SU-DHL-6 (cell line): Measurements from ENCODE around the gene SYNGR2.
A peak's percentile ranks its signal among the peaks of the same experiment; 100 is the strongest.

ENCODE experiments used
- H2AFZ ChIP-seq: fragments of 200-600 bp; sonication (generic); 2 replicates; pipeline ENCODE4 v1.6.1; 2014; ENCODE audit warnings: low read depth, mild to moderate bottlenecking, moderate library complexity, mixed read lengths, antibody characterized with exemption, low read length; ENCODE audit not compliant: severe bottlenecking
- H3F3A ChIP-seq: fragments of 200-600 bp; shearing (Covaris generic); 2 replicates; pipeline ENCODE4 v1.6.0; 2016; ENCODE audit warnings: antibody characterized with exemption, mild to moderate bottlenecking; ENCODE audit not compliant: insufficient read depth
- H3K27ac ChIP-seq: fragments of 200-600 bp; sonication (generic); 2 replicates; pipeline ENCODE4 v1.5.1; 2016; ENCODE audit warnings: low read depth, mild to moderate bottlenecking, low read length, moderate library complexity, mixed read lengths
- H3K27me3 ChIP-seq: fragments of 200-600 bp; sonication (generic), shearing (Covaris generic); 2 replicates; pipeline ENCODE4 v1.6.0; 2014; ENCODE audit warnings: mild to moderate bottlenecking, low read length
- H3K36me3 ChIP-seq: fragments of 200-600 bp; sonication (generic); 2 replicates; pipeline ENCODE4 v1.6.1; 2014; ENCODE audit warnings: mild to moderate bottlenecking, low read length, mixed read lengths
- H3K4me2 ChIP-seq: fragments of 300-600, 200-600 bp; shearing (Covaris generic), sonication (generic); 2 replicates; pipeline ENCODE4 v1.6.0; 2014; ENCODE audit warnings: low read length, low read depth, mild to moderate bottlenecking; ENCODE audit not compliant: poor library complexity, severe bottlenecking
- H3K4me3 ChIP-seq: fragments of 200-600 bp; sonication (generic); 2 replicates; pipeline ENCODE4 v1.5.1; 2014; ENCODE audit warnings: antibody characterized with exemption, low read length, mild to moderate bottlenecking, mixed read lengths; ENCODE audit not compliant: insufficient read depth, poor library complexity, severe bottlenecking
- H3K79me2 ChIP-seq: fragments of 200-600 bp; sonication (generic); 2 replicates; pipeline ENCODE4 v1.6.1; 2014; ENCODE audit warnings: mild to moderate bottlenecking, low read length, moderate library complexity; ENCODE audit not compliant: insufficient read depth
- H3K9ac ChIP-seq: fragments of 200-600 bp; sonication (generic); 2 replicates; pipeline ENCODE4 v1.7.0; 2014; ENCODE audit warnings: mild to moderate bottlenecking, low read length
- H3K9me2 ChIP-seq: fragments of 200-600 bp; sonication (generic); replicated peaks from 2 replicates; pipeline ENCODE4 v1.6.1; 2014; ENCODE audit warnings: low read length; ENCODE audit not compliant: insufficient read depth
- H3K9me3 ChIP-seq: fragments of 200-600 bp; sonication (generic); 2 replicates; pipeline ENCODE4 v1.6.1; 2014; ENCODE audit warnings: low read length, mixed read lengths; ENCODE audit not compliant: insufficient read depth
- H4K20me1 ChIP-seq: fragments of 200-600 bp; sonication (generic); 2 replicates; pipeline ENCODE4 v1.6.1; 2014; ENCODE audit warnings: low read depth, mild to moderate bottlenecking, antibody characterized with exemption, low read length, moderate library complexity, mixed read lengths
- CTCF ChIP-seq: fragments of 200-600 bp; sonication (generic); IDR thresholded peaks from one replicate; pipeline ENCODE4 v1.5.1; 2017; ENCODE audit warnings: antibody characterized with exemption, mild to moderate bottlenecking, low read length, moderate library complexity; ENCODE audit not compliant: insufficient read depth, poor library complexity, severe bottlenecking
- EZH2phosphoT487 ChIP-seq: fragments of 200-600 bp; sonication (generic), shearing (Covaris generic); conservative IDR thresholded peaks from 2 replicates; pipeline ENCODE4 v1.6.1; 2018; ENCODE audit warnings: mild to moderate bottlenecking, antibody characterized with exemption, low read length, moderate library complexity, mixed read lengths

SYNGR2 gene

GRCh38 chr17:78124836-78125137 is 43.6 kb upstream of the SYNGR2 start:
- Histone ChIP-seq H3K36me3 (peaks cover 5% of the 10 kb centered on the region), H3K27ac (peak overlapping the region; percentile 95), H2AFZ (no peak overlapping the region), H3K4me3 (peak overlapping the region; percentile 23), H3K79me2 (peaks cover 31% of the 10 kb centered on the region), H3K27me3 (no peaks in the 10 kb centered on the region), H3K9me3 (no peaks in the 10 kb centered on the region), H3K9me2 (no peaks in the 10 kb centered on the region), H4K20me1 (no peaks in the 10 kb centered on the region; the same call in 1 of the 2 replicates), H3K4me2 (peak overlapping the region; percentile 90), H3K9ac (peak overlapping the region; percentile 93), H3F3A (peaks cover 21% of the 10 kb centered on the region)
- no peak for TF ChIP-seq EZH2phosphoT487
- TF ChIP-seq CTCF = no peak

- Histone ChIP-seq H3K27ac (peak overlapping the region; percentile 95), H4K20me1 (no peaks in the 10 kb centered on the region; the same call in 1 of the 2 replicates), H3K9me2 (no peaks in the 10 kb centered on the region), H3K9ac (peak overlapping the region; percentile 93), H2AFZ (no peak overlapping the region), H3K27me3 (no peaks in the 10 kb centered on the region), H3K79me2 (peaks cover 31% of the 10 kb centered on the region), H3K36me3 (peaks cover 5% of the 10 kb centered on the region), H3K9me3 (no peaks in the 10 kb centered on the region), H3F3A (peaks cover 27% of the 10 kb centered on the region), H3K4me2 (peak overlapping the region; percentile 90), H3K4me3 (peak overlapping the region; percentile 23)
- no peak for TF ChIP-seq EZH2phosphoT487
- no peak for TF ChIP-seq CTCF
Measured at GRCh38 chr17:78125138-78125913, 43.1 kb upstream of the SYNGR2 start.

- H3K9me3 ChIP-seq = no peaks in the 10 kb centered on the region
- H3K4me2 ChIP-seq = peak overlapping the region; percentile 90
- no peaks in the 10 kb centered on the region for H3K27me3 ChIP-seq
- H3K4me3 ChIP-seq = peak overlapping the region; percentile 78
- H3K36me3 ChIP-seq = peaks cover 5% of the 10 kb centered on the region
- H3F3A ChIP-seq = peaks cover 36% of the 10 kb centered on the region
- no peak overlapping the region for H2AFZ ChIP-seq
- no peaks in the 10 kb centered on the region for H3K9me2 ChIP-seq
- peak overlapping the region; percentile 95 for H3K27ac ChIP-seq
- peaks cover 38% of the 10 kb centered on the region for H3K79me2 ChIP-seq
- H3K9ac ChIP-seq = peak overlapping the region; percentile 93
- H4K20me1 ChIP-seq = no peaks in the 10 kb centered on the region; the same call in 1 of the 2 replicates
- TF ChIP-seq EZH2phosphoT487 (no peak), CTCF (no peak)
Measured at GRCh38 chr17:78125976-78126894, 42.1 kb upstream of the SYNGR2 start.
